Thyroid gland (tissue), 4 donors: ENCODE measurements around the gene ANKHD1. TPM values are rescaled to one million over a fixed set of nuclear protein-coding genes. Genes with fewer than 3 reads are reported as not detected.

Experiments
- DNase-seq, 2 donors: peaks; one replicate each; pipeline ENCODE4 v3.0.0-alpha.2; 2019
- H3K27ac ChIP-seq, 3 donors: fragments of 200-600 bp; sonication (generic); 1 replicate in 2 of 3; 2 replicates in 1 of 3; pipeline ENCODE4 v1.5.1; 2016 to 2019; ENCODE audit warnings: mild to moderate bottlenecking in 1 of 3, moderate library complexity in 1 of 3
- H3K27me3 ChIP-seq: fragments of 200-600 bp; sonication (generic); one replicate; pipeline ENCODE4 v1.5.1; 2019
- H3K36me3 ChIP-seq, 2 donors: fragments of 200-600 bp; sonication (generic); one replicate each; pipeline ENCODE4 v1.5.1; 2016 to 2019
- H3K4me1 ChIP-seq, 2 donors: fragments of 200-600 bp; sonication (generic); one replicate each; pipeline ENCODE4 v1.5.1; 2017 to 2019
- H3K4me3 ChIP-seq, 3 donors: fragments of 200-600 bp; sonication (generic); replicated peaks in 1 of 3; 1 replicate in 2 of 3; 2 replicates in 1 of 3; pipeline ENCODE4 v1.5.1; 2016; ENCODE audit warnings: mild to moderate bottlenecking in 1 of 3
- H3K9me3 ChIP-seq: fragments of 200-600 bp; sonication (generic); one replicate; pipeline ENCODE4 v1.5.1; 2017
- POLR2A ChIP-seq, 2 donors: fragments of 450-650 bp; IDR thresholded peaks; one replicate each; pipeline ENCODE4 v1.6.1; 2017; ENCODE audit warnings: antibody characterized with exemption in 2 of 2, mild to moderate bottlenecking in 2 of 2, moderate library complexity in 1 of 2
- WGBS, 2 donors: methylation state at CpG; one replicate each; pipeline ENCODE4 v1.1.5; 2017; 5-methylcytosine and 5-hydroxymethylcytosine counted together
- intact Hi-C: fragments of 100-400 bp; cut with DNase I; formaldehyde crosslinking; loops from one replicate; pipeline ENCODE4 v1.15.1; 2023
- total RNA-seq, 4 donors: library from RNA; depleted of rRNA; stranded (reverse); fragments of >200 nt; gene quantifications; one replicate each; pipeline ENCODE4 v1.2.3, GENCODE V29; 2016
- TF ChIP-seq, protein P1 (sequence below), 6 experiments: fragments of 200-600 bp in 3 of 6; fragments of 450-650 bp in 3 of 6; sonication (generic) in 3 of 6; IDR thresholded peaks; one replicate each; pipeline ENCODE4 v1.5.1; 2016 to 2019; ENCODE audit warnings: antibody characterized with exemption in 6 of 6, mild to moderate bottlenecking in 2 of 6, inconsistent platforms in 1 of 6, moderate library complexity in 1 of 6

The ANKHD1 gene
- total RNA-seq, 4 donors from 2014 or later: 148 to 247 (median 163) TPM

DNA sequence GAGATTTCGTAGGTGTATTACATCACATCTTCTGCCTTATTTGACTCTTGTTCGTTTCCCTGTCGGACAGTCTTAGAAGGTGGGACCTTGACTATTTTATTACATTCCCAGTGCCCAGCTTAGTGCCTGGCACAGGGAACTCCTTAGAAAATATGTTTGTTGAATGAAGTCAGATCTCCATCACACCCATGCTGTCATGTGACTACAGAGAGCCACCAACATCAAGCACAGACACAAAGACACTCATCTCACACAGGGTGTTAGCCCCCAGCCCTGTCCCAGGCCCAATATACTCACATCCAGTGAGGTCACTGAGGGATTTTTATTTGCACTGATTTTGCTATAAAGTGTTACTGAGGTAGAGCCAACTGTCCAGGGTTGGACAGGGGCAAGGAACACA lies 156.3 kb downstream of the ANKHD1 start:
- Histone ChIP-seq H3K27me3 (no peaks in the 10 kb centered on the region), H3K36me3 (peaks cover 5 to 10% of the 10 kb centered on the region in 2 donors), H3K27ac (peak overlapping the region; percentile 50 to 83 (median 65)), H3K4me1 (peaks cover 10 to 27% of the 10 kb centered on the region in 2 donors), H3K9me3 (no peaks in the 10 kb centered on the region), H3K4me3 (no peak overlapping the region)
- intact Hi-C loops: no loop called here
- TF ChIP-seq POLR2A (IDR thresholded peaks at IDR 0.05): no peak
- WGBS, 2 donors: 77 to 82% methylated on average over 3 of the region's 3 CpGs
- DNase-seq: no peak

DNA sequence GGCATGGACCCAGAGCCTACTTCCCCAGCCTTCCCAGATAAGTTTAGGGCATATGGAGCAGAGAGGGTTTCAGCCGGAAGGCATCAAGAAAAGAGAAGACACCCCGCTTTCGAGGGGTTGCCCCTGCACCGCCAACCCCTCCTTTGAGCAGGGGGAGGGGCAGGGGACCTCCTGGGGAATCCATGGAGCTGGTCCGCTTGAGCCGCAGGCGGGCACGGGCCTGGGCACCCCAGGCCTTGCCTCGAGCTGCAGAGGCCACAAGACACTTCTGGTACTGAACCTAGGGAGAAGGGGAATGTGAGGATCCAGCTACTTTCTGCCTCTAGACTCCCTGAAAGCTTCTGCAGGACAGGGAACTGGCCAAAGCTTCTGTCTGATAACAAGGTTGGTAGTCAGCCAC lies 156.9 kb downstream of the ANKHD1 start:
- Histone ChIP-seq H3K4me1 (peaks cover 16 to 33% of the 10 kb centered on the region in 2 donors), H3K4me3 (no peak overlapping the region), H3K27me3 (no peaks in the 10 kb centered on the region), H3K36me3 (peaks cover 2 to 10% of the 10 kb centered on the region in 2 donors), H3K27ac (no peak overlapping the region), H3K9me3 (no peaks in the 10 kb centered on the region)
- no peak for DNase-seq
- intact Hi-C loops: no loop called here
- TF ChIP-seq POLR2A (IDR thresholded peaks at IDR 0.05): no peak
- TF ChIP-seq, protein P1, sequence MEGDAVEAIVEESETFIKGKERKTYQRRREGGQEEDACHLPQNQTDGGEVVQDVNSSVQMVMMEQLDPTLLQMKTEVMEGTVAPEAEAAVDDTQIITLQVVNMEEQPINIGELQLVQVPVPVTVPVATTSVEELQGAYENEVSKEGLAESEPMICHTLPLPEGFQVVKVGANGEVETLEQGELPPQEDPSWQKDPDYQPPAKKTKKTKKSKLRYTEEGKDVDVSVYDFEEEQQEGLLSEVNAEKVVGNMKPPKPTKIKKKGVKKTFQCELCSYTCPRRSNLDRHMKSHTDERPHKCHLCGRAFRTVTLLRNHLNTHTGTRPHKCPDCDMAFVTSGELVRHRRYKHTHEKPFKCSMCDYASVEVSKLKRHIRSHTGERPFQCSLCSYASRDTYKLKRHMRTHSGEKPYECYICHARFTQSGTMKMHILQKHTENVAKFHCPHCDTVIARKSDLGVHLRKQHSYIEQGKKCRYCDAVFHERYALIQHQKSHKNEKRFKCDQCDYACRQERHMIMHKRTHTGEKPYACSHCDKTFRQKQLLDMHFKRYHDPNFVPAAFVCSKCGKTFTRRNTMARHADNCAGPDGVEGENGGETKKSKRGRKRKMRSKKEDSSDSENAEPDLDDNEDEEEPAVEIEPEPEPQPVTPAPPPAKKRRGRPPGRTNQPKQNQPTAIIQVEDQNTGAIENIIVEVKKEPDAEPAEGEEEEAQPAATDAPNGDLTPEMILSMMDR (IDR thresholded peaks at IDR 0.05): no peak
- WGBS, 2 donors: 94 to 95% methylated on average over 8 to 9 of the region's 9 CpGs

DNA sequence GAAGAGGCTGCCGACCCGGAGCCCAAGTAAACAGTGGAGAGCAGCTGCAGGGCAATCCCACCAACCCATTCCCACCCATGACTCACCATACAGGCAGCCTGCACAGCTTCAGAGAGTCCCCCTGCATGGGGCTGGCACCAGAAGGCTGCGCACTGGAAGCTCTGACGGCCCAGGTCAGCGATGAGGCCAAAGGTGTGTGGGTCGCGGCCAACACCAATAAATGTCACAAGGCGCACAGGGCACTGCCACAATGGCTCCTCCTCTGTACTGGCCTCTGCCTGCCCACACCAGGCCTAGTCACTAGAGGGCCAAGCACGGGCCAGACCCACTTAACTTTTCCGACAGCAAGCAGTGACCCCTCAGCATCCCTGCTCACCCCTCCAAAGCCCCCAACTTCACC lies 158.6 kb downstream of the ANKHD1 start:
- TF ChIP-seq, protein P1 (IDR thresholded peaks at IDR 0.05): no peak
- TF ChIP-seq POLR2A (IDR thresholded peaks at IDR 0.05): no peak
- no peak overlapping the region for H3K4me3 ChIP-seq
- intact Hi-C loops: loop anchor here (5.0 kb wide), 1 partner anchor 77 kb away; the partner anchor contains the start of gene TMCO6
- H3K9me3 ChIP-seq: no peaks in the 10 kb centered on the region
- H3K27ac ChIP-seq: no peak overlapping the region
- H3K36me3 ChIP-seq: peaks cover 0 to 10% of the 10 kb centered on the region in 2 donors
- 88 to 93% methylated on average over 10 of the region's 10 CpGs for WGBS, 2 donors
- H3K27me3 ChIP-seq: no peaks in the 10 kb centered on the region
- no peak for DNase-seq
- H3K4me1 ChIP-seq: peaks cover 22 to 34% of the 10 kb centered on the region in 2 donors

DNA sequence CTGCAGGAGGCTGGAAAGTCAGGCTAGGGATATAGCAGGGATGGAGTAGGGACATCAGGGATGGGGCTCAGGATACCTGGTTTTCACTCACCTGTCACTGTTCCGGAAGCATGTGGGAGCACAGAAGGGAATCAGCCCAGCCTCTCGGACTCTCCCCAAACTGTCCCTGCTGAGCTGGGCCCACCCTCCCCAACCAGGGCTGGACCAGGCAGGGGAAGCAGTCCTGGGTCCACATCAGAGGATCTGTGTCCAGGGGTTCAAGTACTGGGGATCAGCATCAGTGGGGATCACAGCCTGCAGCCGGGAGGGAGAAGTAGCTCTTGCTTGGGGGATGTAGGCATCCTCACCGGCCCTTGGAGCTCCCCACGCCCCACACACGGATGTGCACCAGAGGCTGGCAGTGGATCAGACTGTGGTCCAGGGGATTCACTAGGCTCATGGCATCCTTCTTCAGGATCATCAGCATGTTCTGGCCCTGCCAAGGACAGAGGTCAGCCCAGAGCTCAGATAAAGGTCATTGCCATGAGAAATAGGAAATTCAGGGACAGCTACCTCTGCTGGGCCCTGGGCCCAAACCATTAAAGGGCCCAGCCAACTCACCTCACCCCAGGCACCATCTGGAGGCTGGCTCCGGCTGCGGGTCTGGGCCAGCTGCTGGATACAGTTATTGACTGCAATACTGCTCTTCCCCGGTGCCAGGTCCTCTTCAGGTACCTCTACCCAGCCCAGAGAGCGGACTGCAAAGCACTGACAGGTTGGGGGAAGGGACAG lies 160.3 kb downstream of the ANKHD1 start:
- Histone ChIP-seq H3K4me3 (no peak overlapping the region), H3K9me3 (no peaks in the 10 kb centered on the region), H3K27ac (no peak overlapping the region), H3K36me3 (peaks cover 5 to 16% of the 10 kb centered on the region in 2 donors), H3K4me1 (peaks cover 22 to 34% of the 10 kb centered on the region in 2 donors), H3K27me3 (no peaks in the 10 kb centered on the region)
- no peak for DNase-seq
- intact Hi-C loops: loop anchor here (5.0 kb wide), 1 partner anchor 75 kb away; the partner anchor contains the start of gene TMCO6
- TF ChIP-seq, protein P1 (IDR thresholded peaks at IDR 0.05): no peak
- TF ChIP-seq POLR2A (IDR thresholded peaks at IDR 0.05): no peak
- WGBS, 2 donors: 88 to 95% methylated on average over 5 to 10 of the region's 10 CpGs

DNA sequence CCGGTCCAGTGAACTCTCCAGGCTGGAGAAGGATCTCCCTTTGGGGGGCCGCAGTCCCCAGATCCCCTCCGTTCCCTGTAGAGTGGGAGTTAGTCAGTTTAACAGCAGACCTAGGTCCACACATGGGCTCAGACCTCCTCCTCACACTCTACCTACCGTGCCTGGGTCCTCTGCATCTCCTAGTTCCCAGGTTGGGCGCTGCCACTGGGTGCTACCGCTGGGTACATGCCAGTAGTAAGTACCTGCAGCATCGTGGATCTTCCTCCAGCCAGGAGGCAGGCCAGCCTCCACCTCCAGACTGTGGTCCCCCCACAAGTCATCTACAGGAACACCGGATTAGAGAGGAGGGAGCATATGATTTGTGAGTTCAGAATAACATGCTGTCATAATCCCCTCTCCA lies 162.0 kb downstream of the ANKHD1 start:
- Histone ChIP-seq H3K4me1 (peaks cover 22 to 32% of the 10 kb centered on the region in 2 donors), H3K27me3 (no peaks in the 10 kb centered on the region), H3K4me3 (peak overlapping the region in 1 of 3 donors; percentile 53), H3K36me3 (peaks cover 21 to 32% of the 10 kb centered on the region in 2 donors), H3K9me3 (no peaks in the 10 kb centered on the region), H3K27ac (peak overlapping the region; percentile 93 to 97 (median 96))
- DNase-seq: peak; percentile 21 to 35
- WGBS, 2 donors: 69% methylated on average over 6 to 8 of the region's 8 CpGs
- TF ChIP-seq, protein P1 (IDR thresholded peaks at IDR 0.05): no peak
- no peak for TF ChIP-seq POLR2A (IDR thresholded peaks at IDR 0.05)
- intact Hi-C loops: loop anchor here (5.0 kb wide), 1 partner anchor 74 kb away; the partner anchor contains the start of gene TMCO6
